HG02884 (cell line): ENCODE results near the gene PHF21A.

Source experiments
- ATAC-seq: cut with Tn5 transposase; IDR thresholded peaks from one replicate; pipeline ENCODE4 v1.9.1; 2021; ENCODE audit warnings: mild to moderate bottlenecking, moderate library complexity; ENCODE audit not compliant: unreplicated experiment

Gene PHF21A

GRCh38 chr11:45924036-45924915, 197.0 kb downstream of the PHF21A start:
- no peak for ATAC-seq

GRCh38 chr11:45922425-45923082, 198.7 kb downstream of the PHF21A start, which contains the start of gene LARGE2:
TSS of gene LARGE2 (plus strand) at chr11:45922656. CDS start at chr11:45922883, 227 bp downstream.
- no peak for ATAC-seq

- no peak for ATAC-seq
Measured at GRCh38 chr11:45921561-45922424, 199.5 kb downstream of the PHF21A start.

- no peak for ATAC-seq
Measured at GRCh38 chr11:45920531-45921477, 200.4 kb downstream of the PHF21A start.

- no peak for ATAC-seq
Measured at GRCh38 chr11:45919806-45920530, 201.3 kb downstream of the PHF21A start.

- no peak for ATAC-seq
Measured at GRCh38 chr11:45918962-45919675, 202.1 kb downstream of the PHF21A start.

- ATAC-seq, result no peak
Measured at GRCh38 chr11:45918331-45918941, 202.8 kb downstream of the PHF21A start.

- ATAC-seq, result peak; percentile 92
Measured at GRCh38 chr11:45917623-45918330, 203.5 kb downstream of the PHF21A start, which contains the start of gene PEX16. TSS of gene PEX16 (minus strand) at chr11:45917877. CDS start at chr11:45917811, 66 bp downstream.

- ATAC-seq, result no peak
Measured at GRCh38 chr11:45917286-45917622, 204.0 kb downstream of the PHF21A start.

- ATAC-seq, result no peak
Measured at GRCh38 chr11:45915446-45915845, 205.8 kb downstream of the PHF21A start.

GRCh38 chr11:45913942-45914635, 207.2 kb downstream of the PHF21A start:
- no peak for ATAC-seq

- ATAC-seq, result no peak
Measured at GRCh38 chr11:45913514-45913913, 207.7 kb downstream of the PHF21A start.

- ATAC-seq, result no peak
Measured at GRCh38 chr11:45910623-45911022, 210.6 kb downstream of the PHF21A start.

GRCh38 chr11:45909594-45910475, 211.4 kb downstream of the PHF21A start:
- ATAC-seq, result no peak

GRCh38 chr11:45907911-45908370, 213.3 kb downstream of the PHF21A start:
- no peak for ATAC-seq
